ENCODE measurements around the gene AJM1. TPM values are rescaled to one million over a fixed set of nuclear protein-coding genes. Genes with fewer than 3 reads are reported as not detected.
"Not testable (repeated sequence)": the region's sequence is repeated elsewhere in the genome, so short reads cannot be mapped to it uniquely, and the experiment has no call there.

The AJM1 gene
- total and polyA plus RNA-seq, 4 experiments from 2014 or later = 0.05 to 2.8 (median 2.4) TPM; not detected in 1

DNA sequence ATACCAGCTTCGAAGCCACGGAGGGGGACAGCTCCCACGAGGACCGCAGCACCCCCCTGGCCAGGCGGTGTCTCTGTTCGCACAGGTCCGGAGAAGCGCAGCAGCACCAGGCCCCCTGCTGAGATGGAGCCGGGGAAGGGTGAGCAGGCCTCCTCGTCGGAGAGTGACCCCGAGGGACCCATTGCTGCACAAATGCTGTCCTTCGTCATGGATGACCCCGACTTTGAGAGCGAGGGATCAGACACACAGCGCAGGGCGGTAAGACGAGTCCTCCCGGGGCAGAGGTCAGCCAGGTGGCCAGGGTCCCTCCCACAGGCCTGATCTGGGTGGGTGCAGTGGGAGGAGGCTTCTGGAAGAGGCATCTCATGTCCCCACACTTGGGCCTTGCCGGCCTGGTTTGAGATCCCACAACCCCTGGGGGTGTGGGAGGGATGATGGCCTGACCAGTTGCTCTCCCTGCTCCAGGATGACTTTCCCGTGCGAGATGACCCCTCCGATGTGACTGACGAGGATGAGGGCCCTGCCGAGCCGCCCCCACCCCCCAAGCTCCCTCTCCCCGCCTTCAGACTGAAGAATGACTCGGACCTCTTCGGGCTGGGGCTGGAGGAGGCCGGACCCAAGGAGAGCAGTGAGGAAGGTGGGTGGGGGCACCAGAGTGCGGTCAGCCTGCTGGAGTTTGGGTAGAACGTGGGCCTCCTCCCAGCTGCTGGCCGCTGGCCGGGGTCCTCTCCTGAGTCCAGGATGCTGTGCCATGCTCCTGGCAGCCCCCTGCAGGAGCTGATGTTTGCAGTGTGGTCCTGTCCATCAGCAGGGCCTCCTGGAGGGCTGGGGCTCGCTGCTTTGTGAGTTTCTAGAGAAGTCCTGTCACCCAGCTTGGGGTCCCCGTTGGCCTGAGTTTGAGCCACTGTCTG, 2.8 kb upstream of the AJM1 start:
- peak in 1 of 5 donors; percentile 22 for DNase-seq
- H3K4me3 ChIP-seq (ENCODE audit: low read length in 2 of 2) = no peak overlapping the region
- Mint-ChIP-seq H3K27me3 (peaks cover 3% of the 10 kb centered on the region in 2 donors), H3K36me3 (peaks cover 0 to 10% of the 10 kb centered on the region in 2 donors), H3K4me1 (peaks cover 5 to 18% (median 10%) of the 10 kb centered on the region in 4 donors), H3K27ac (peak overlapping the region in 2 of 7 donors; percentile 31 to 81), H3K9me3 (no peaks in the 10 kb centered on the region), H3K4me3 (peak overlapping the region in 1 of 8 donors; percentile 74)
- ChIA-PET POLR2A (ENCODE audit: partially characterized antibody) (no interaction called here), CTCF (ENCODE audit: partially characterized antibody) (interaction anchor here (1.4 kb wide), 1 partner anchor 17 kb away, joined by 3 read pairs; no protein-coding TSS in a partner anchor)
- no peak overlapping the region for H3K27ac ChIP-seq (ENCODE audit: low read depth, low read length)
- no peaks in the 10 kb centered on the region for H3K27me3 ChIP-seq (ENCODE audit: insufficient read depth, low read length)
- H3K36me3 ChIP-seq (ENCODE audit: insufficient read depth, low read length) = no peaks in the 10 kb centered on the region
- intact Hi-C loops (cut with micrococcal nuclease) = loop anchor here (5.0 kb wide), 1 partner anchor 32 kb away; the partner anchor contains the start of gene RABL6
- no peaks in the 10 kb centered on the region for H3K9me3 ChIP-seq (ENCODE audit: control insufficient read depth in 1 of 2, low read length in 2 of 2)
- peaks cover 13% of the 10 kb centered on the region for H3K4me1 ChIP-seq (ENCODE audit: insufficient read depth, low read length)

DNA sequence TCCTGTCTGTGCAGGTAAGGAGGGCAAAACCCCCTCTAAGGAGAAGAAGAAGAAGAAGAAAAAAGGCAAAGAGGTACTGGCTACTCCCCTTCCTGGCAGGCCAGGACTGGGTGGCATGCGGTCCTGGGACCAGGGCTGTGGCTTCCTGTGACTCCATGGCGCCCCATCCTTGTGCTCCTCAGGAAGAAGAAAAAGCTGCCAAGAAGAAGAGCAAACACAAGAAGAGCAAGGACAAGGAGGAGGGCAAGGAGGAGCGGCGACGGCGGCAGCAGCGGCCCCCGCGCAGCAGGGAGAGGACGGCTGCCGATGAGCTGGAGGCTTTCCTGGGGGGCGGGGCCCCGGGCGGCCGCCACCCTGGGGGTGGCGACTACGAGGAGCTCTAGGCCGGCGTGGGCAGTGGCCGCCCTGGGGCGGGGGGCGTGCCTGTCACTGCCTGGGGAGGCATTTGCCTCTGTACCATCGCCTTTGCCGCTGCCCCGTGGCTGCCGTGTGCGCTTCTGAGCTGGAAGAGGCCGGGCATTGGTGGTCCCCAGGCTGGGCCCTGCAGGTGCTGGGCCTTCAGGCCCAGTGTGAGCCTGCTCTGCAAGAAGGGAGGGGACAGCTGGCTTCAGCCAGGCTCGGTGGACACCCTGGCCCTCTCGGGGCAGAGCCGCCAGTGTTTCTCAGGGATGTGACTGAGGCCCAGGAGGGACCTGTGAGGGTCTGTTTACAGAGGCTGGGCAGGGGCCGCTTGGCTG, 2.0 kb upstream of the AJM1 start:
- Mint-ChIP-seq H3K27me3 (peaks cover 3 to 5% of the 10 kb centered on the region in 2 donors), H3K27ac (peak overlapping the region in 2 of 7 donors; percentile 31 to 81), H3K4me1 (peaks cover 5 to 18% (median 10%) of the 10 kb centered on the region in 4 donors), H3K36me3 (peaks cover 0 to 10% of the 10 kb centered on the region in 2 donors), H3K4me3 (peak overlapping the region in 1 of 8 donors; percentile 74), H3K9me3 (no peaks in the 10 kb centered on the region)
- CTCF ChIA-PET (ENCODE audit: partially characterized antibody) = interaction anchor here (1.4 to 4.9 kb wide), 2 partner anchors 16 to 195 kb away, joined by 3 to 36 read pairs; no protein-coding TSS in a partner anchor
- no peaks in the 10 kb centered on the region for H3K36me3 ChIP-seq (ENCODE audit: insufficient read depth, low read length)
- no peaks in the 10 kb centered on the region for H3K27me3 ChIP-seq (ENCODE audit: insufficient read depth, low read length)
- H3K4me1 ChIP-seq (ENCODE audit: insufficient read depth, low read length) = peaks cover 13% of the 10 kb centered on the region
- POLR2A ChIA-PET (ENCODE audit: partially characterized antibody) = interaction anchor here (0.9 to 1.0 kb wide), 2 partner anchors 25 to 33 kb away, joined by 3 to 5 read pairs; partner anchors contain the start of gene RABL6
- no peak overlapping the region for H3K4me3 ChIP-seq (ENCODE audit: low read length in 2 of 2)
- intact Hi-C loops (cut with micrococcal nuclease) = loop anchor here (5.0 kb wide), 1 partner anchor 33 kb away; the partner anchor contains the start of gene RABL6
- no peak for DNase-seq
- no peaks in the 10 kb centered on the region for H3K9me3 ChIP-seq (ENCODE audit: control insufficient read depth in 1 of 2, low read length in 2 of 2)
- no peak overlapping the region for H3K27ac ChIP-seq (ENCODE audit: low read depth, low read length)

DNA sequence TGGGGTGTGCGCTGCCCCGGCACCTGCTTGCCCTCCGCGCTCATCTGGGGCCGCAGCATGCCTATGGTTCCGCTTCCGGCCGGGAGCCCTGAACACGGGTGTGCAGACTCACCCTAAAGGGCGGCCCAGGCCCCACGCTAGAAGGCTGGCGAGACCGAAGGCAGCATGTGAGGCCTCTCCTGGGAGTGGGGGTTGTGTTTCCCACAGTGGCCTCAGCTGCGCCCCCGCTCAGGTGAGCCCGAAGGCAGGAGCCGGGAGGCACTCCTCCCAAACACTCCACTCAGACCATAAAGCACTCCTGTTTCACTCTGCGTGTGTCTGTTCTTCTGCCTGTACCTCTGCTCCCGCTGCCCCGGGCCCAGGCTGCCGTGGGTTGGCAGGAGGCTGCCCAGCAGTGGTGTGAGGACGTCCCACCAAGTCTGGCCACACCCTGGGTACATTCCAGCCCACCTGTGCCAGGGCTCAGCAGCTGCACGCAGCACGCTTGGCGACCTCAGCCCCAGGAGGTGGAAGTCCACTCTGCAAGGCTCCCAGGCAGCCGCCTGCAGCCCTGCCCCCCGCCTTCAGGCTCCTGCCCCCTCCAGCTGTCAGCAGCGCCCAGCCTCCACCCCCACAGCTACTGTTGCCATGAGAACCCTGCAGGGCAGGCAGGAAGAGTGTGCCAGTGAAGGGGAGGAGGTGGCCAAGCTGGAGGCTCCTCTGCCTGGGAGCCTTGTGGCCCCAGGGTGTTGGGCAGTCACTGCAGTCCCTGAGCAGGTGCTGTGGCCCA, 1.2 kb upstream of the AJM1 start:
- ChIA-PET POLR2A (ENCODE audit: partially characterized antibody) (interaction anchor here (0.9 to 1.2 kb wide), 3 partner anchors 25 to 400 kb away, joined by 3 to 5 read pairs (median 4); partner anchors contain the start of genes RABL6 and TUBB4B), CTCF (ENCODE audit: partially characterized antibody) (interaction anchor here (0.9 to 4.9 kb wide), 5 partner anchors 21 to 206 kb away, joined by 3 to 36 read pairs (median 5); no protein-coding TSS in a partner anchor)
- Histone ChIP-seq H3K4me3 (ENCODE audit: low read length in 2 of 2) (no peak overlapping the region), H3K36me3 (ENCODE audit: insufficient read depth, low read length) (no peaks in the 10 kb centered on the region), H3K4me1 (ENCODE audit: insufficient read depth, low read length) (peaks cover 13% of the 10 kb centered on the region), H3K27me3 (ENCODE audit: insufficient read depth, low read length) (no peaks in the 10 kb centered on the region), H3K9me3 (ENCODE audit: control insufficient read depth in 1 of 2, low read length in 2 of 2) (no peaks in the 10 kb centered on the region), H3K27ac (ENCODE audit: low read depth, low read length) (no peak overlapping the region)
- Mint-ChIP-seq H3K4me3 (no peak overlapping the region), H3K4me1 (peaks cover 5 to 18% (median 10%) of the 10 kb centered on the region in 4 donors), H3K36me3 (peaks cover 0 to 10% of the 10 kb centered on the region in 2 donors), H3K9me3 (no peaks in the 10 kb centered on the region), H3K27me3 (peaks cover 3 to 6% of the 10 kb centered on the region in 2 donors), H3K27ac (peak overlapping the region in 1 of 7 donors; percentile 86)
- intact Hi-C loops (cut with micrococcal nuclease) = loop anchor here (5.0 kb wide), 1 partner anchor 34 kb away; the partner anchor contains the start of gene RABL6
- DNase-seq = no peak

DNA sequence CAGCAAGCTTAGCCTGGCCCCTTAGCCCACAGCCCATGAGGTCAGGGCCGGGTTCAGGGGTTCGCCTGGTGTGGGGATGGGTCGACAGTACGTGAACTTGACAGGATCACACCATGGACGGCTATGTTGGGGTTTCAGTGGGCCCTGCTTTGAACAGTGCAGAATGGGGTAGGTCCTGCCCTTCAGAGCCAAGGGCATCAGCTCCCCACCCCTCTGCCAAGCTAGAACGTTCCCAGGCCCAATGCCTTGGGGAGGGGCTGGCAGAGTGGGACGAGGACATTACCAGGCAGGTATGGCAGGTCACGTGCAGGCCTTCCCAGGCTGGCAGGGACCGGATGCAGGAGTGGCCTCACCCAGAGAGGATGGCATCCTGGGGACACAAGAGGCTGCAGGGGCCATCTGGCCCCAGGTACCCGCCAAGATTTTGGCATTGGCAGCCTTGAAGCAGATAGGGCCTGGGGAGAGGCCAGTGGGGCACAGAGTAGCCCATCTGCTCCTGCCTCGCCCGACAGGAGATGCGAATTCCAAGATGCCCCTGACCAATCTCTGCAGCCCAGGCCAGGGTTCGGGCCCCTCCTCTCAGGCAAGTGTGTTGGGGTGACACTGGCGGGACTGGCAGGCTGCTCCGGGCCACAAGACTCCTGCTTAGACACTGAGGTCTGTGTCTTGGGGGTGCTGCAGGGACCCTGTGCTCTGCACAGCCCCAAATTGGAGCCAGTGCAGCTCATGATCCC, 465 bp upstream of the AJM1 start:
- H3K9me3 Mint-ChIP-seq; H3K27ac ChIP-seq (ENCODE audit: low read depth, low read length); H3K36me3 Mint-ChIP-seq; H3K27me3 Mint-ChIP-seq; H3K36me3 ChIP-seq (ENCODE audit: insufficient read depth, low read length); H3K27me3 ChIP-seq (ENCODE audit: insufficient read depth, low read length); DNase-seq; H3K9me3 ChIP-seq (ENCODE audit: control insufficient read depth in 1 of 2, low read length in 2 of 2): not testable (repeated sequence)
- H3K4me1 ChIP-seq (ENCODE audit: insufficient read depth, low read length) = peaks cover 18% of the 10 kb centered on the region
- peak overlapping the region in 1 of 2 donors; percentile 69 for H3K4me3 ChIP-seq (ENCODE audit: low read length in 2 of 2)
- POLR2A ChIA-PET (ENCODE audit: partially characterized antibody) = interaction anchor here (0.7 to 1.7 kb wide), 18 partner anchors 12 to 399 kb away, joined by 3 to 12 read pairs (median 4); partner anchors contain the start of genes C8G, EDF1, FBXW5 and MAN1B1
- H3K4me1 Mint-ChIP-seq = peaks cover 5 to 22% (median 11%) of the 10 kb centered on the region in 4 donors
- CTCF ChIA-PET (ENCODE audit: partially characterized antibody) = interaction anchor here (0.6 to 4.9 kb wide), 34 partner anchors 10 to 226 kb away, joined by 3 to 36 read pairs (median 4); partner anchors contain the start of genes CLIC3, FBXW5, RABL6 and TRAF2
- intact Hi-C loops (cut with micrococcal nuclease) = loop anchor here (1.0 to 5.0 kb wide), 5 partner anchors 35 to 193 kb away; partner anchors contain the start of genes FBXW5, PAXX and RABL6
- H3K4me3 Mint-ChIP-seq = peak overlapping the region; percentile 77 to 93 (median 82)
- peak overlapping the region; percentile 38 to 86 (median 64) for H3K27ac Mint-ChIP-seq

DNA sequence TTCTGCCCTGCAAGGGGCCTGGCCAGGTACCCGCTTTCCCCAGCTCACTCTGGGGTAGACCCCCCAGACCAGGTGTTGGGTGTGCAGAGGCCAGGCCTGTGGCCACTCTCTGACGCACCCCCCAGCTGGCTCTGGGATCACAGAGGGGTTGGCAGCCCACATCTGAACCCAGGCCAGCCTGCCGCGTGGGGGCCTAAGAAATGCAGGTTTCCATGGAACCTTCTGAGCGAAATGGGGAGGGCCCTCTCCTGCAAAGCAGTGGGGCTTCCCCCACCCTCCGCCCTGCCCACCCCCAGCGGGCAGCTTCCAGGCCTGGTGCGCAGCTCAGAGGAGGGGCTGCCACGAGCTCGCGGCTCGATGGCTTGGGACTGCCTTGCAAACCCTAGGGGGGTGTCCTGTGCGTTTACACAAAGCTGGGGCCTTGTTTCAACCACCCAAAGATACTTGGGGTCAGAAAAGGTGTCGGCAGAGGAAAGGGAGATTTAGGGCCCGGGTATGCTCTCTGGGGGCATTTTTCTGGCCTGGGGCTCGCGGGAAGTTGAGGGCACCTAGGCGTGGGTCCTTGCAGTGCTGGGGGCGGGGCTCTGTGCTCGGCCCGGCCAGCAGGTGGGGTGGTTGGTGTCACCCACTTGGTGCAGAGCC, 1.0 kb downstream of the AJM1 start:
- H3K9me3 Mint-ChIP-seq; DNase-seq; H3K4me3 ChIP-seq (ENCODE audit: low read length in 2 of 2); H3K27me3 ChIP-seq (ENCODE audit: insufficient read depth, low read length); H3K36me3 ChIP-seq (ENCODE audit: insufficient read depth, low read length); H3K9me3 ChIP-seq (ENCODE audit: control insufficient read depth in 1 of 2, low read length in 2 of 2); H3K27ac ChIP-seq (ENCODE audit: low read depth, low read length): not testable (repeated sequence)
- intact Hi-C loops (cut with micrococcal nuclease) = loop anchor here (5.0 kb wide), 1 partner anchor 36 kb away; the partner anchor contains the start of gene RABL6
- peaks cover 28% of the 10 kb centered on the region for H3K4me1 ChIP-seq (ENCODE audit: insufficient read depth, low read length)
- POLR2A ChIA-PET (ENCODE audit: partially characterized antibody) = interaction anchor here (0.6 to 1.8 kb wide), 14 partner anchors 13 to 243 kb away, joined by 3 to 10 read pairs (median 4); partner anchors contain the start of genes EDF1, MAN1B1, PAXX and TRAF2
- H3K36me3 Mint-ChIP-seq = peaks cover 0 to 15% of the 10 kb centered on the region in 2 donors
- peaks cover 6 to 11% of the 10 kb centered on the region in 2 donors for H3K27me3 Mint-ChIP-seq
- H3K4me3 Mint-ChIP-seq = peak overlapping the region; percentile 54 to 78 (median 74)
- H3K4me1 Mint-ChIP-seq = peaks cover 11 to 34% (median 17%) of the 10 kb centered on the region in 4 donors
- CTCF ChIA-PET (ENCODE audit: partially characterized antibody) = interaction anchor here (0.8 to 4.9 kb wide), 24 partner anchors 13 to 203 kb away, joined by 3 to 36 read pairs (median 6); partner anchors contain the start of genes CLIC3, FUT7, RABL6 and TRAF2
- peak overlapping the region in 6 of 7 donors; percentile 10 to 73 (median 47) for H3K27ac Mint-ChIP-seq

All from CD4-positive, alpha-beta memory T cell (primary cell).